ENCODE measurements around the gene CHST11.

DNA sequence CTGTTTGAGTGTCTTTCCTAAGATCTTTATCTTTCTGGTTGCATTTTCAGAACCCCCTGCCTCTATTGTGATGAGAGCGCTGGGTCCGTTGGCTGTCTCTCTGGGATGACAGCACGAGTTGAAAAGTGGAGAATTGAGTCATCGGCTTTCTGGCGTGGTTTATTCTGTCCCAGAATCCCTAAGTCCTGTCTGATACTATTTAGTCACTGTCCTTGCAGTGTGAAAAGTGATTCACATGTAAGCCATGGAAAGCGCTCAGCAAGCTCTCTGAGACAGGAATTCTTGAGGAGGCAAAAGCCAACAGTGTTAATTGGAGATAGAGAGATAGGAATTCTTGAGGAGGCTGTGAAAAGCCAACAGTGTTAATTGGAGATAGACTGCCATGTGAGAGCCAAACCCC lies 121.7 kb downstream of the CHST11 start:
- no peak for TF ChIP-seq YY1 (IDR thresholded peaks at IDR 0.05; ENCODE audit: insufficient read depth, insufficient read length)
- TF ChIP-seq SUZ12 (IDR thresholded peaks at IDR 0.05; ENCODE audit: extremely low read depth, insufficient read depth, insufficient read length) = no peak
- TF ChIP-seq ZNF274 (IDR thresholded peaks at IDR 0.05; ENCODE audit: low read depth, low read length) = no peak

Measured in NT2/D1 (cell line).